ENCODE measurements around the gene METAP1D. TPM values are rescaled to one million over a fixed set of nuclear protein-coding genes. Genes with fewer than 3 reads are reported as not detected.
A peak's percentile ranks its signal among the peaks of the same experiment; 100 is the strongest.

METAP1D gene
- total and polyA plus RNA-seq, 12 donors, result 1.7 to 21.8 (median 7.8) TPM

GRCh38 chr2:172086241-172087206 lies 86.8 kb downstream of the METAP1D start:
- H3K27me3 ChIP-seq, result peaks cover 97% of the 10 kb centered on the region
- H3K4me1 ChIP-seq (replicated peaks in 1 of 2), result peaks cover 16 to 33% of the 10 kb centered on the region in 2 donors
- WGBS, 4 donors, result 9 to 13% (median 11%) methylated on average over 25 to 54 of the region's 54 CpGs
- TF ChIP-seq CTCF (IDR thresholded peaks at IDR 0.05) (no peak), POLR2A (IDR thresholded peaks at IDR 0.05) (no peak)
- intact Hi-C loops (cut with DNase I), result no loop called here
- H3K36me3 ChIP-seq (replicated peaks in 1 of 2), result no peaks in the 10 kb centered on the region
- no peaks in the 10 kb centered on the region for H3K9me3 ChIP-seq (replicated peaks in 1 of 3)
- no peak for DNase-seq
- peak overlapping the region in 1 of 4 donors; percentile 43 for H3K4me3 ChIP-seq
- H3K27ac ChIP-seq, result peak overlapping the region in 1 of 5 donors; percentile 43

- Histone ChIP-seq H3K9me3 (replicated peaks in 1 of 3) (no peaks in the 10 kb centered on the region), H3K27me3 (peaks cover 99% of the 10 kb centered on the region), H3K4me1 (replicated peaks in 1 of 2) (peaks cover 16 to 33% of the 10 kb centered on the region in 2 donors), H3K4me3 (no peak overlapping the region), H3K36me3 (replicated peaks in 1 of 2) (no peaks in the 10 kb centered on the region), H3K27ac (peak overlapping the region in 1 of 5 donors; percentile 43)
- TF ChIP-seq CTCF (IDR thresholded peaks at IDR 0.05) (no peak), POLR2A (IDR thresholded peaks at IDR 0.05) (no peak)
- intact Hi-C loops (cut with DNase I), result no loop called here
- 10 to 16% (median 14%) methylated on average over 30 to 31 of the region's 31 CpGs for WGBS, 4 donors
- no peak for DNase-seq
Measured at GRCh38 chr2:172087207-172087779, 87.5 kb downstream of the METAP1D start.

GRCh38 chr2:172087780-172088244 lies 88.1 kb downstream of the METAP1D start:
- TF ChIP-seq POLR2A (IDR thresholded peaks at IDR 0.05) (no peak), CTCF (IDR thresholded peaks at IDR 0.05) (no peak)
- 5 to 11% (median 9%) methylated on average over 6 to 23 of the region's 23 CpGs for WGBS, 4 donors
- Histone ChIP-seq H3K4me3 (no peak overlapping the region), H3K27ac (peak overlapping the region in 1 of 5 donors; percentile 43), H3K9me3 (replicated peaks in 1 of 3) (no peaks in the 10 kb centered on the region), H3K36me3 (replicated peaks in 1 of 2) (no peaks in the 10 kb centered on the region), H3K4me1 (replicated peaks in 1 of 2) (peaks cover 16 to 33% of the 10 kb centered on the region in 2 donors), H3K27me3 (peaks cover 99% of the 10 kb centered on the region)
- no peak for DNase-seq
- intact Hi-C loops (cut with DNase I), result no loop called here
